Left ventricle myocardium inferior (tissue), 1 donor: ENCODE measurements around the gene SLCO4A1. TPM values are rescaled to one million over a fixed set of nuclear protein-coding genes. Genes with fewer than 3 reads are reported as not detected.
A peak's percentile ranks its signal among the peaks of the same experiment; 100 is the strongest.

Source experiments
- DNase-seq: peaks from one replicate; pipeline ENCODE4 v3.0.0-alpha.2; 2020
- H3K27ac ChIP-seq: fragments of 200-600 bp; replicated peaks from 2 replicates; pipeline ENCODE4 v1.8.0; 2021
- H3K27me3 ChIP-seq: fragments of 200-600 bp; 2 replicates; pipeline ENCODE4 v1.8.0; 2021; ENCODE audit warnings: low read depth
- H3K36me3 ChIP-seq: fragments of 200-600 bp; 2 replicates; pipeline ENCODE4 v1.8.0; 2021
- H3K4me1 ChIP-seq: fragments of 200-600 bp; 2 replicates; pipeline ENCODE4 v1.8.0; 2021
- H3K4me3 ChIP-seq: fragments of 200-600 bp; 2 replicates; pipeline ENCODE4 v1.8.0; 2021; ENCODE audit warnings: mild to moderate bottlenecking, moderate library complexity
- H3K9me3 ChIP-seq: fragments of 200-600 bp; replicated peaks from 2 replicates; pipeline ENCODE4 v1.8.0; 2021
- intact Hi-C: fragments of 100-400 bp; cut with micrococcal nuclease; formaldehyde crosslinking; loops from one replicate; pipeline ENCODE4 v1.11.0; 2022
- total RNA-seq: library from RNA; stranded (reverse); fragmentation: NEBNext Ultra II Directional; extraction: Animal tissue kit (Norgen Biotek cat#: 25700); gene quantifications from one replicate; pipeline ENCODE4 v1.2.1, GENCODE V29; 2021
- TF ChIP-seq, protein P1 (sequence below): fragments of 200-600 bp; IDR thresholded peaks from 2 replicates; pipeline ENCODE4 v1.8.0; 2021; ENCODE audit warnings: antibody characterized with exemption, mild to moderate bottlenecking, borderline replicate concordance
- donor health status: DM: no; HTN: yes; CAD: no; lungs with severe emphysema.

The SLCO4A1 gene
- total RNA-seq, 1 donor from 2014 or later, result 12.7 TPM

GRCh38 chr20:62706344-62706743, 64.0 kb downstream of the SLCO4A1 start:
- Histone ChIP-seq H3K36me3 (no peaks in the 10 kb centered on the region), H3K27ac (no peak overlapping the region), H3K27me3 (peaks cover 56% of the 10 kb centered on the region), H3K9me3 (no peaks in the 10 kb centered on the region), H3K4me1 (peaks cover 18% of the 10 kb centered on the region), H3K4me3 (no peak overlapping the region)
- DNase-seq, result no peak
- intact Hi-C loops, result no loop called here
- TF ChIP-seq, protein P1, sequence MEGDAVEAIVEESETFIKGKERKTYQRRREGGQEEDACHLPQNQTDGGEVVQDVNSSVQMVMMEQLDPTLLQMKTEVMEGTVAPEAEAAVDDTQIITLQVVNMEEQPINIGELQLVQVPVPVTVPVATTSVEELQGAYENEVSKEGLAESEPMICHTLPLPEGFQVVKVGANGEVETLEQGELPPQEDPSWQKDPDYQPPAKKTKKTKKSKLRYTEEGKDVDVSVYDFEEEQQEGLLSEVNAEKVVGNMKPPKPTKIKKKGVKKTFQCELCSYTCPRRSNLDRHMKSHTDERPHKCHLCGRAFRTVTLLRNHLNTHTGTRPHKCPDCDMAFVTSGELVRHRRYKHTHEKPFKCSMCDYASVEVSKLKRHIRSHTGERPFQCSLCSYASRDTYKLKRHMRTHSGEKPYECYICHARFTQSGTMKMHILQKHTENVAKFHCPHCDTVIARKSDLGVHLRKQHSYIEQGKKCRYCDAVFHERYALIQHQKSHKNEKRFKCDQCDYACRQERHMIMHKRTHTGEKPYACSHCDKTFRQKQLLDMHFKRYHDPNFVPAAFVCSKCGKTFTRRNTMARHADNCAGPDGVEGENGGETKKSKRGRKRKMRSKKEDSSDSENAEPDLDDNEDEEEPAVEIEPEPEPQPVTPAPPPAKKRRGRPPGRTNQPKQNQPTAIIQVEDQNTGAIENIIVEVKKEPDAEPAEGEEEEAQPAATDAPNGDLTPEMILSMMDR, result no peak

DNA sequence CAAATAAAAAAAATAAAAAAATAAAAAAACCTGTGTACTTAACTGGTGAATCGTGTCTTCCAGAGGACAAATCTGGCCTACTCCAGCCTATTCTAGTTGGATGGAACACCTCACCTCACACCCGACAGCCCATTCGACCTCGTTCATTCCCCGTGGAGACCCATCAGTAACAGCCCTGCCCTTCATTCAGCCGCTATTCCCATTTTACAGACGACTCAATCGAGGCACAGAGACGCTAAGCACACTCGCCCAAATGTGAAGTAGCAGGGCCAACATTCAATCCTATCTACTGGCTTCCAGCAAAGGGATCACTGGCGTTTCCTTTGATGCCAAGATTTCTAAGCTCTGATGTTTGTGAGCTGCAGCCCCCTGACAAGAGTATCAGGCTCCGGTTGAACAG, 64.6 kb downstream of the SLCO4A1 start:
- Histone ChIP-seq H3K9me3 (no peaks in the 10 kb centered on the region), H3K4me3 (no peak overlapping the region), H3K36me3 (no peaks in the 10 kb centered on the region), H3K27ac (no peak overlapping the region), H3K4me1 (peaks cover 18% of the 10 kb centered on the region), H3K27me3 (peaks cover 61% of the 10 kb centered on the region)
- TF ChIP-seq, protein P1, result no peak
- intact Hi-C loops, result no loop called here
- DNase-seq, result no peak

DNA sequence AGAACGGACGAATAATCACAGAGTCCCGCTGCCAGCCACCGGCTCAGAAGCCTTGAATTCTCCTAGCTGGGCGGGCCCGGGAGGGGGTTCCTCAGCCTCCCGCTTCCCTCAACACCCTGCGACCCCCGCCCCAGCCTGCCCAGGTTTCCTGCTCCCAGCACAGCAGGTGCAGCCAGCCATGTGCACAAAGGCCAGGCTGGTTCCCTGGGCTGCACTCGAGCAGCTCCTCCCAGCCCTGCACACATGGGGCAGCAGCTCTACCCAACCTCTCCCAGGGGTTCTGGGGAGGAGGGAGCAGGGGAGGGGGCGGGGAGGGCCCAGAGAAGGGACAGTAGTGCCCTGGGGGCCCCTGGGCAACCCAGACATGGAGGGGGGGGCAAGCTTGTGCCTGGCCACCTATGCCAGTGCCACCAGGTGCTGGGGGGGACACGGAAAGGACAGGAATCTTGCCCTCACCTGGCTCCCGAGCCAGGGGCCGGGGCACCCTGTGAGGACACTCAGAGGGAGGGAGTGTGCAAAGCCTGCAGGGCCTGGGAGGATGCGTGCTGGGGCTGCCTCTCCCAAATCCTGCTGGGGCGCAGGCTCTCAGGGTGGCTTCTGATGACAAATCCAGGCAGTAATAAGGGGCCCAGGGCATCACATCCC, 65.1 kb downstream of the SLCO4A1 start:
- no peak overlapping the region for H3K4me3 ChIP-seq
- H3K36me3 ChIP-seq, result no peaks in the 10 kb centered on the region
- no peak overlapping the region for H3K27ac ChIP-seq
- intact Hi-C loops, result no loop called here
- no peak for DNase-seq
- H3K4me1 ChIP-seq, result peaks cover 18% of the 10 kb centered on the region
- TF ChIP-seq, protein P1, result no peak
- no peaks in the 10 kb centered on the region for H3K9me3 ChIP-seq
- H3K27me3 ChIP-seq, result peaks cover 65% of the 10 kb centered on the region

- H3K9me3 ChIP-seq, result no peaks in the 10 kb centered on the region
- H3K27ac ChIP-seq, result no peak overlapping the region
- peaks cover 71% of the 10 kb centered on the region for H3K27me3 ChIP-seq
- no peak for DNase-seq
- TF ChIP-seq, protein P1, result no peak
- no peaks in the 10 kb centered on the region for H3K36me3 ChIP-seq
- no peak overlapping the region for H3K4me3 ChIP-seq
- H3K4me1 ChIP-seq, result peaks cover 20% of the 10 kb centered on the region
- intact Hi-C loops, result no loop called here
Observed at GRCh38 chr20:62707921-62708521, 65.7 kb downstream of the SLCO4A1 start.

DNA sequence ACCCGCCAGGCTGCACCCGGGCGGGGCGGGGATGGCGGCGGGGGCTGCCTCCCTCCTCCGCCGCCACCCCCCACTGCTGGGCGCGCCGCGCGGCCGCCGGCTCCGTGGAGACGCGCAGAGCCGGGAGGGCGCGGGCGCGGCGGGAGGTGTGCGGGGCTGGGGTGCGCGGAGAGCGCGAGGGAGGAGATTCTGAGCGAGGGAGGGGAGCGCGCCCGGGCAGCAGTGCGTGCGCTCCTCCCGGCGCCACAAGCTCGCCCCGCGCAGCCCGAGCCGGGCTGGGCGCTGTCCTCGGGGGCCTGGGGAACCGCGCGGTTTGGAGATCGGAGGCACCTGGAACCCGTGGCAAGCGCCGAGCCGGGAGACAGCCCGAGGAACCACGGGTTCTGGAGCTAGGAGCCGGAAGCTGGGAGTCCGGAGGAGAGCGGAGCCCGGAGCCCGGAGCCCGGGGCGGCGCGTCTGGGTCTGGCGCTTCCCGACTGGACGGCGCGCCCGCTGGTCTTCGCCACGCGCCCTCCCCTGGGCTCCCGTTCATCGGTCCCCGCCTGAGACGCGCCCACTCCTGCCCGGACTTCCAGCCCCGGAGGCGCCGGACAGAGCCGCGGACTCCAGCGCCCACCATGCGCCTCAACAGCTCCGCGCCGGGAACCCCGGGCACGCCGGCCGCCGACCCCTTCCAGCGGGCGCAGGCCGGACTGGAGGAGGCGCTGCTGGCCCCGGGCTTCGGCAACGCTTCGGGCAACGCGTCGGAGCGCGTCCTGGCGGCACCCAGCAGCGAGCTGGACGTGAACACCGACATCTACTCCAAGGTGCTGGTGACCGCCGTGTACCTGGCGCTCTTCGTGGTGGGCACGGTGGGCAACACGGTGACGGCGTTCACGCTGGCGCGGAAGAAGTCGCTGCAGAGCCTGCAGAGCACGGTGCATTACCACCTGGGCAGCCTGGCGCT, 66.6 kb downstream of the SLCO4A1 start, which contains the start of gene NTSR1:
Gene NTSR1, plus strand, starts transcription at position 246 of the 946 bp plus-strand sequence. Its CDS starts 372 bp downstream, at position 618.
- no peak for DNase-seq
- Histone ChIP-seq H3K27me3 (peaks cover 72% of the 10 kb centered on the region), H3K4me1 (peaks cover 28% of the 10 kb centered on the region), H3K27ac (no peak within 1 kb of the TSS), H3K4me3 (peak within 1 kb of the TSS; percentile 42), H3K9me3 (no peaks in the 10 kb centered on the region), H3K36me3 (no peaks in the 10 kb centered on the region)
- TF ChIP-seq, protein P1, result no peak
- intact Hi-C loops, result no loop called here
